Femur (tissue), 1 donor: Measurements from ENCODE around the gene CDK18.
"Not testable (repeated sequence)": the region's sequence is repeated elsewhere in the genome, so short reads cannot be mapped to it uniquely, and the experiment has no call there.

ENCODE experiments used
- DNase-seq: peaks from one replicate; pipeline ENCODE4 v3.0.0-alpha.2; 2017

Gene CDK18

GRCh38 chr1:205504311-205505075 is at the start of gene CDK18:
Gene CDK18 (plus strand): TSS chr1:205504669. CDS start chr1:205523168, 18,499 bp downstream.
- peak; percentile 75 for DNase-seq

- DNase-seq: no peak
These were observed 49.5 kb upstream of the CDK18 start for GRCh38 chr1:205454903-205455335.

- DNase-seq: no peak
These were observed 48.7 kb upstream of the CDK18 start, which contains the start of gene BLACAT1 for GRCh38 chr1:205455581-205456382. Gene BLACAT1 (minus strand): TSS chr1:205456045.

GRCh38 chr1:205456383-205456867 is 48.0 kb upstream of the CDK18 start:
- no peak for DNase-seq

- DNase-seq: no peak
These were observed 47.4 kb upstream of the CDK18 start for GRCh38 chr1:205456868-205457745.

- peak; percentile 72 for DNase-seq
These were observed 45.5 kb upstream of the CDK18 start for GRCh38 chr1:205458777-205459566.

- DNase-seq: no peak
These were observed 39.1 kb upstream of the CDK18 start for GRCh38 chr1:205465392-205465791.

GRCh38 chr1:205466595-205467220 is 37.8 kb upstream of the CDK18 start:
- DNase-seq: no peak

- DNase-seq: no peak
These were observed 34.3 kb upstream of the CDK18 start for GRCh38 chr1:205470131-205470530.

- DNase-seq: no peak
These were observed 31.6 kb upstream of the CDK18 start for GRCh38 chr1:205472737-205473441.

GRCh38 chr1:205473475-205473874 is 31.0 kb upstream of the CDK18 start:
- no peak for DNase-seq

GRCh38 chr1:205473966-205474365 is 30.5 kb upstream of the CDK18 start:
- no peak for DNase-seq

GRCh38 chr1:205474571-205474970 is 29.9 kb upstream of the CDK18 start:
- DNase-seq: no peak

- no peak for DNase-seq
These were observed 28.6 kb upstream of the CDK18 start for GRCh38 chr1:205475855-205476254.

GRCh38 chr1:205476648-205477047 is 27.8 kb upstream of the CDK18 start:
- DNase-seq: no peak

- no peak for DNase-seq
These were observed 27.2 kb upstream of the CDK18 start for GRCh38 chr1:205477121-205477758.

GRCh38 chr1:205477759-205478247 is 26.7 kb upstream of the CDK18 start:
- DNase-seq: peak; percentile 73

GRCh38 chr1:205478985-205479384 is 25.5 kb upstream of the CDK18 start:
- not testable (repeated sequence) for DNase-seq

GRCh38 chr1:205480349-205480985 is 24.0 kb upstream of the CDK18 start:
- DNase-seq: no peak
